ENCODE results near the gene CDKN2AIP. TPM values are rescaled to one million over a fixed set of nuclear protein-coding genes. Genes with fewer than 3 reads are reported as not detected.
A peak's percentile ranks its signal among the peaks of the same experiment; 100 is the strongest.

The CDKN2AIP gene
- total RNA-seq, 2 experiments from 2014 or later = 31.2 to 36.3 TPM

DNA sequence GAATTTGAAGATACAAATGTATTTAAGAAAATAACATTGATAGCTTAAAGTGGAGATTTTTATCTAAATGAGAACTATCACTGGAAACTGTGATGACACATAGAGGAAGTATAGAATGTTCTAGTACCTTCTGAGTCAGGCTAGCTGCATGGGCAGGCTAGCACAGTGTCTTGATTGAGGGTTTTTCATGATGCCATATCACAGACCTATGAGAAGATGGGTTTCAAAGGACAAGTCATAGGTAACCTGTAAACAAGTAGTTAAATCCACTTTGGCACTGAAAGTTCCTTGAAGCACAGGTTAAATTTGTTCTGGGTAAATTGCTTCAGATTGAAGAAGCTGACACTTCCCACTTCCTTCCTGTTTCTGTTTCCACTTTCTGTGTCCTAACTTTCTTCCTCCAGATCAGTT is 48.2 kb upstream of the CDKN2AIP start:
- Histone ChIP-seq H3K36me3 (ENCODE audit: insufficient read depth, low read length) (no peaks in the 10 kb centered on the region), H3K27ac (ENCODE audit: low read depth, low read length, poor library complexity, severe bottlenecking) (no peak overlapping the region), H3K4me2 (ENCODE audit: low read length) (no peak overlapping the region), H3K4me3 (ENCODE audit: low read depth, low read length, poor library complexity, severe bottlenecking) (no peak overlapping the region), H2AFZ (ENCODE audit: low read length) (no peak overlapping the region), H3K79me2 (ENCODE audit: insufficient read depth, low read depth, low read length) (no peaks in the 10 kb centered on the region), H3K9me2 (ENCODE audit: insufficient read depth, low read length) (no peaks in the 10 kb centered on the region), H3K9me3 (ENCODE audit: low read length) (no peaks in the 10 kb centered on the region), H4K20me1 (ENCODE audit: insufficient read depth, low read length) (no peaks in the 10 kb centered on the region), H3K4me1 (ENCODE audit: insufficient read depth, low read length, poor library complexity, severe bottlenecking) (peaks cover 14% of the 10 kb centered on the region)
- no peak for DNase-seq (ENCODE audit: low spot score)
- no TSS peak for BruUV-seq (replicated peaks)
- TF ChIP-seq, protein P1, sequence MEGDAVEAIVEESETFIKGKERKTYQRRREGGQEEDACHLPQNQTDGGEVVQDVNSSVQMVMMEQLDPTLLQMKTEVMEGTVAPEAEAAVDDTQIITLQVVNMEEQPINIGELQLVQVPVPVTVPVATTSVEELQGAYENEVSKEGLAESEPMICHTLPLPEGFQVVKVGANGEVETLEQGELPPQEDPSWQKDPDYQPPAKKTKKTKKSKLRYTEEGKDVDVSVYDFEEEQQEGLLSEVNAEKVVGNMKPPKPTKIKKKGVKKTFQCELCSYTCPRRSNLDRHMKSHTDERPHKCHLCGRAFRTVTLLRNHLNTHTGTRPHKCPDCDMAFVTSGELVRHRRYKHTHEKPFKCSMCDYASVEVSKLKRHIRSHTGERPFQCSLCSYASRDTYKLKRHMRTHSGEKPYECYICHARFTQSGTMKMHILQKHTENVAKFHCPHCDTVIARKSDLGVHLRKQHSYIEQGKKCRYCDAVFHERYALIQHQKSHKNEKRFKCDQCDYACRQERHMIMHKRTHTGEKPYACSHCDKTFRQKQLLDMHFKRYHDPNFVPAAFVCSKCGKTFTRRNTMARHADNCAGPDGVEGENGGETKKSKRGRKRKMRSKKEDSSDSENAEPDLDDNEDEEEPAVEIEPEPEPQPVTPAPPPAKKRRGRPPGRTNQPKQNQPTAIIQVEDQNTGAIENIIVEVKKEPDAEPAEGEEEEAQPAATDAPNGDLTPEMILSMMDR (conservative IDR thresholded peaks at IDR 0.05; ENCODE audit: low read length) = no peak
- TF ChIP-seq EZH2phosphoT487 (IDR thresholded peaks at IDR 0.05; ENCODE audit: borderline replicate concordance, low read depth, low read length) = no peak
- intact Hi-C loops (cut with micrococcal nuclease; ENCODE audit: unreplicated experiment) = no loop called here
- POLR2A ChIA-PET = interaction anchor here (0.7 kb wide), 1 partner anchor 396 kb away, joined by 3 read pairs; no protein-coding TSS in a partner anchor
- CTCF ChIA-PET (ENCODE audit: unreplicated experiment) = no interaction called here

DNA sequence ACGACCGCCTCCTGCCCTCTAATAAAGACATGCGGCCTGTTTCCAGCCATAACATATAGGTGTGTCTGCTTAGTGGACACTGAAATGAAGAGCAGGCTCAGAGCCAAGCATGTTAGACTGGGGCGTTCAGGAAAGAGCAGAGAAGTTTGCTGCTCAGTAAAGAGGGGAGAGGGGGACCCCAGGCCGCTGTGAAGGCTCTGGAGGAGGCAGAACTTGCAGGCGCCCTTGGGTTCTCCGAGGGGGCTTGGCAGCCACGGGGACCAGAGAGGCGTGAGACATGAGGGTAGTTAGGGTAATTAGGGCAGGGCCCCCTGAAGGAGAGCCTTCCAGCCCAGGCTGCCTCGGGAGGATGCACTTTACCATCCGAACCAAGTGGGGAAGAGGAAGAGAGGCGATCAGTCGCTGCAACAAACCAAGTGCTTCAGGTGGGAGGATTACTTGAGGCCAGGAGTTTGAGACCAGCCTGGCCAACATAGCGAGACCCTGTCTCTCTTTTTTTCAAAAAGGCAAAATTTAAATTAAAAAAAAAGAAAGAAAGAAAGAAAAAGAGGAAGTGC is 46.6 kb upstream of the CDKN2AIP start:
- peak overlapping the region; percentile 77; the same call in 1 of the 2 replicates for H2AFZ ChIP-seq (ENCODE audit: low read length)
- no peaks in the 10 kb centered on the region for H3K9me3 ChIP-seq (ENCODE audit: low read length)
- DNase-seq (ENCODE audit: low spot score) = no peak
- H3K79me2 ChIP-seq (ENCODE audit: insufficient read depth, low read depth, low read length) = no peaks in the 10 kb centered on the region
- intact Hi-C loops (cut with micrococcal nuclease; ENCODE audit: unreplicated experiment) = no loop called here
- no peaks in the 10 kb centered on the region for H4K20me1 ChIP-seq (ENCODE audit: insufficient read depth, low read length)
- H3K9me2 ChIP-seq (ENCODE audit: insufficient read depth, low read length) = no peaks in the 10 kb centered on the region
- no peak overlapping the region for H3K27ac ChIP-seq (ENCODE audit: low read depth, low read length, poor library complexity, severe bottlenecking)
- H3K4me1 ChIP-seq (ENCODE audit: insufficient read depth, low read length, poor library complexity, severe bottlenecking) = peaks cover 14% of the 10 kb centered on the region
- no TSS peak for BruUV-seq (replicated peaks)
- CTCF ChIA-PET (ENCODE audit: unreplicated experiment) = no interaction called here
- H3K36me3 ChIP-seq (ENCODE audit: insufficient read depth, low read length) = no peaks in the 10 kb centered on the region
- peak overlapping the region; percentile 70; the same call in 1 of the 2 replicates for H3K4me2 ChIP-seq (ENCODE audit: low read length)
- no peak overlapping the region for H3K4me3 ChIP-seq (ENCODE audit: low read depth, low read length, poor library complexity, severe bottlenecking)
- POLR2A ChIA-PET = interaction anchor here (0.7 kb wide), 1 partner anchor 22 kb away, joined by 3 read pairs; no protein-coding TSS in a partner anchor
- TF ChIP-seq EZH2phosphoT487 (IDR thresholded peaks at IDR 0.05; ENCODE audit: borderline replicate concordance, low read depth, low read length) = no peak
- TF ChIP-seq, protein P1 (conservative IDR thresholded peaks at IDR 0.05; ENCODE audit: low read length) = no peak

DNA sequence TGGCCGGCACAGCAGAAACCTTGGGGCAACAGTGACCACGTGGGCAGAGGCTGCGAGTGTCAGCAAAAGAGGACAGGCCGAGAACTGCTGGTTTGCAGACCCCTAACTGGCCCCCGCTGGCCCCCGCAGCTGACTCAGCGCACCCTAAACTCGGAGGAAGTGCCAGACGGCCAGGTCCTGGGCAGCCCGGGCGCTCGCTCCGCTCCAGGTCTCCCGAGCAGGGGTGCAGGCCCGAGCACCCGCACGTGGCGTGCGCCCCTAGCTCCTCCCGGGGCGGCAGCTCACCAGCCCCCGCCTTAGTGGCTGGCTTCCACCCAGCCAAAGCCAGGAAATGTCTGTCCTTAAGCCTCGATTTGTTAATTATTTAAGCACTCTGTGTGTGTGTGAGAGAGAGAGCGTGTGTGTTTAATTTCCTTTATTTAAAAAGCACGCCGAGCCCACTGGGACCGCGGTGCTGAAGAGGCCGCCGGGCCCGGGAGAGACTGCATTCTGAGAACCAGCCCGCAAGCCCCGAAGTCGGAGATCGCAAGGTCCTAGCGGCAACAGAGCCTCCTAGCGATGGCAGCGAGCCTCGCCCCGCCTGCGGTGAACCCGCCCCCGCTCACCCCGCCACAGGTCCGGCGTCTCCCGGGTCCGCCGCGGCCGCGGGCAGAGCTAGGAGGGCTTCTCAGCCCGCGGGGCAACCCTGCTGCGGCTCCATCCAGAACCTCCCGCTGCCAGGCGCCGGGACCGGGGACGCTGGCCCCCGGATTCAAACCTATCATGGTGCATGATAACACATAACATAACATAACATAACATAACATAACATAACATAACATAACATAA is 45.9 kb upstream of the CDKN2AIP start:
- no peaks in the 10 kb centered on the region for H3K36me3 ChIP-seq (ENCODE audit: insufficient read depth, low read length)
- intact Hi-C loops (cut with micrococcal nuclease; ENCODE audit: unreplicated experiment) = no loop called here
- BruUV-seq (replicated peaks) = no TSS peak
- peak overlapping the region; percentile 70 for H3K4me2 ChIP-seq (ENCODE audit: low read length)
- H3K9me2 ChIP-seq (ENCODE audit: insufficient read depth, low read length) = no peaks in the 10 kb centered on the region
- ChIA-PET CTCF (ENCODE audit: unreplicated experiment) (no interaction called here), POLR2A (no interaction called here)
- peak; percentile 41 for DNase-seq (ENCODE audit: low spot score)
- no peaks in the 10 kb centered on the region for H3K9me3 ChIP-seq (ENCODE audit: low read length)
- TF ChIP-seq EZH2phosphoT487 (IDR thresholded peaks at IDR 0.05; ENCODE audit: borderline replicate concordance, low read depth, low read length) = no peak
- TF ChIP-seq, protein P1 (conservative IDR thresholded peaks at IDR 0.05; ENCODE audit: low read length) = peak; percentile 61
- H4K20me1 ChIP-seq (ENCODE audit: insufficient read depth, low read length) = no peaks in the 10 kb centered on the region
- peak overlapping the region; percentile 50 for H3K4me3 ChIP-seq (ENCODE audit: low read depth, low read length, poor library complexity, severe bottlenecking)
- no peak overlapping the region for H3K27ac ChIP-seq (ENCODE audit: low read depth, low read length, poor library complexity, severe bottlenecking)
- peak overlapping the region; percentile 77; the same call in 1 of the 2 replicates for H2AFZ ChIP-seq (ENCODE audit: low read length)
- H3K4me1 ChIP-seq (ENCODE audit: insufficient read depth, low read length, poor library complexity, severe bottlenecking) = peaks cover 14% of the 10 kb centered on the region
- no peaks in the 10 kb centered on the region for H3K79me2 ChIP-seq (ENCODE audit: insufficient read depth, low read depth, low read length)
